Stomach (tissue), 4 donors: Measurements from ENCODE around the gene MAPT.

Experiments used
- CTCF ChIP-seq, 7 experiments: fragments of 450-650 bp in 4 of 7; fragments of 200-600 bp in 3 of 7; sonication (generic) in 3 of 7; IDR thresholded peaks; one replicate each; pipeline ENCODE4 v1.5.1; 2016 to 2019; ENCODE audit warnings: antibody characterized with exemption in 7 of 7, control low read depth in 2 of 7, mild to moderate bottlenecking in 1 of 7
- EP300 ChIP-seq: sonication (generic); formaldehyde crosslinking; IDR thresholded peaks from one replicate; pipeline ENCODE4 v1.6.1; 2017; ENCODE audit warnings: antibody characterized with exemption
- POLR2A ChIP-seq, 4 donors: fragments of 450-650 bp; IDR thresholded peaks; one replicate each; pipeline ENCODE4 v1.6.1; 2016; ENCODE audit warnings: antibody characterized with exemption in 4 of 4, control low read depth in 2 of 4, mild to moderate bottlenecking in 1 of 4, moderate library complexity in 1 of 4

- no peak for TF ChIP-seq POLR2A (IDR thresholded peaks at IDR 0.05)
- no peak for TF ChIP-seq EP300
- no peak for TF ChIP-seq CTCF (IDR thresholded peaks at IDR 0.05)
These were observed 37.3 kb downstream of the MAPT start for GRCh38 chr17:45931677-45932076.
